ENCODE measurements around the gene SPCS3. TPM values are rescaled to one million over a fixed set of nuclear protein-coding genes. Genes with fewer than 3 reads are reported as not detected.

The SPCS3 gene
- total and polyA plus RNA-seq, 7 experiments from 2014 or later, result 18.4 to 215 (median 129) TPM

- H3K27ac Mint-ChIP-seq, result no peak overlapping the region
- Histone ChIP-seq H3K4me1 (ENCODE audit: control insufficient read depth in 2 of 2, insufficient read depth in 2 of 2, low read length in 2 of 2) (no peaks in the 10 kb centered on the region), H3K4me3 (ENCODE audit: low read length) (no peak overlapping the region), H3K27me3 (ENCODE audit: control insufficient read depth in 2 of 2, insufficient read depth in 2 of 2, low read length in 2 of 2) (no peaks in the 10 kb centered on the region), H3K36me3 (ENCODE audit: control insufficient read depth in 2 of 3, insufficient read depth in 3 of 3, low read length in 3 of 3) (no peaks in the 10 kb centered on the region), H3K9me3 (ENCODE audit: control insufficient read depth in 2 of 3, low read length in 3 of 3) (no peaks in the 10 kb centered on the region), H3K27ac (ENCODE audit: low read depth, low read length) (no peak overlapping the region)
- peaks cover 0 to 13% (median 2%) of the 10 kb centered on the region in 11 donors for H3K9me3 Mint-ChIP-seq
- ChIA-PET POLR2A (no interaction called here), CTCF (no interaction called here)
- peaks cover 0 to 23% (median 6%) of the 10 kb centered on the region in 5 donors for H3K36me3 Mint-ChIP-seq
- DNase-seq (no peak), ATAC-seq (no peak)
- H3K27me3 Mint-ChIP-seq, result no peaks in the 10 kb centered on the region
- H3K4me3 Mint-ChIP-seq, result no peak overlapping the region
- intact Hi-C loops (cut with micrococcal nuclease), result no loop called here
- H3K4me1 Mint-ChIP-seq, result peaks cover 0 to 2% (median 0%) of the 10 kb centered on the region in 7 donors
Measured at GRCh38 chr4:176354884-176355283, 35.1 kb downstream of the SPCS3 start.

GRCh38 chr4:176357359-176358082, 37.8 kb downstream of the SPCS3 start:
- H3K4me1 Mint-ChIP-seq, result peaks cover 0 to 2% (median 0%) of the 10 kb centered on the region in 7 donors
- CTCF ChIA-PET, result no interaction called here

GRCh38 chr4:176358083-176358469, 38.3 kb downstream of the SPCS3 start:
- Histone ChIP-seq H3K4me1 (ENCODE audit: control insufficient read depth in 2 of 2, insufficient read depth in 2 of 2, low read length in 2 of 2) (no peaks in the 10 kb centered on the region), H3K4me3 (ENCODE audit: low read length) (no peak overlapping the region), H3K9me3 (ENCODE audit: control insufficient read depth in 2 of 3, low read length in 3 of 3) (no peaks in the 10 kb centered on the region), H3K27me3 (ENCODE audit: control insufficient read depth in 2 of 2, insufficient read depth in 2 of 2, low read length in 2 of 2) (no peaks in the 10 kb centered on the region), H3K36me3 (ENCODE audit: control insufficient read depth in 2 of 3, insufficient read depth in 3 of 3, low read length in 3 of 3) (no peaks in the 10 kb centered on the region), H3K27ac (ENCODE audit: low read depth, low read length) (no peak overlapping the region)
- peaks cover 0 to 6% (median 0%) of the 10 kb centered on the region in 5 donors for H3K36me3 Mint-ChIP-seq
- H3K4me3 Mint-ChIP-seq, result no peak overlapping the region
- DNase-seq (no peak), ATAC-seq (no peak)
- ChIA-PET POLR2A (no interaction called here), CTCF (no interaction called here)
- no peaks in the 10 kb centered on the region for H3K27me3 Mint-ChIP-seq
- H3K9me3 Mint-ChIP-seq, result peaks cover 0 to 7% (median 0%) of the 10 kb centered on the region in 11 donors
- intact Hi-C loops (cut with micrococcal nuclease), result no loop called here
- H3K4me1 Mint-ChIP-seq, result peaks cover 0 to 2% (median 0%) of the 10 kb centered on the region in 7 donors
- H3K27ac Mint-ChIP-seq, result no peak overlapping the region

More at GRCh38 chr4:176357359-176358082, 37.8 kb downstream of the SPCS3 start:
- ATAC-seq (no peak), DNase-seq (no peak)
- Histone ChIP-seq H3K36me3 (ENCODE audit: control insufficient read depth in 2 of 3, insufficient read depth in 3 of 3, low read length in 3 of 3) (no peaks in the 10 kb centered on the region), H3K4me3 (ENCODE audit: low read length) (no peak overlapping the region), H3K9me3 (ENCODE audit: control insufficient read depth in 2 of 3, low read length in 3 of 3) (no peaks in the 10 kb centered on the region), H3K27ac (ENCODE audit: low read depth, low read length) (no peak overlapping the region), H3K27me3 (ENCODE audit: control insufficient read depth in 2 of 2, insufficient read depth in 2 of 2, low read length in 2 of 2) (no peaks in the 10 kb centered on the region), H3K4me1 (ENCODE audit: control insufficient read depth in 2 of 2, insufficient read depth in 2 of 2, low read length in 2 of 2) (no peaks in the 10 kb centered on the region)
- H3K36me3 Mint-ChIP-seq, result peaks cover 0 to 6% (median 0%) of the 10 kb centered on the region in 5 donors
- intact Hi-C loops (cut with micrococcal nuclease), result no loop called here
- H3K27me3 Mint-ChIP-seq, result no peaks in the 10 kb centered on the region
- H3K9me3 Mint-ChIP-seq, result peaks cover 0 to 7% (median 0%) of the 10 kb centered on the region in 11 donors
- no peak overlapping the region for H3K27ac Mint-ChIP-seq
- POLR2A ChIA-PET, result no interaction called here
- no peak overlapping the region for H3K4me3 Mint-ChIP-seq

- no peak for ATAC-seq
- H3K36me3 ChIP-seq (ENCODE audit: control insufficient read depth in 2 of 3, insufficient read depth in 3 of 3, low read length in 3 of 3), result no peaks in the 10 kb centered on the region
- intact Hi-C loops (cut with micrococcal nuclease), result no loop called here
- no peaks in the 10 kb centered on the region for H3K27me3 ChIP-seq (ENCODE audit: control insufficient read depth in 2 of 2, insufficient read depth in 2 of 2, low read length in 2 of 2)
- Mint-ChIP-seq H3K4me3 (no peak overlapping the region), H3K36me3 (no peaks in the 10 kb centered on the region), H3K9me3 (peaks cover 0 to 5% (median 0%) of the 10 kb centered on the region in 11 donors), H3K27ac (no peak overlapping the region), H3K27me3 (peaks cover 0 to 5% (median 0%) of the 10 kb centered on the region in 5 donors), H3K4me1 (peaks cover 0 to 2% (median 0%) of the 10 kb centered on the region in 7 donors)
- no peaks in the 10 kb centered on the region for H3K9me3 ChIP-seq (ENCODE audit: control insufficient read depth in 2 of 3, low read length in 3 of 3)
- ChIA-PET CTCF (interaction anchor here (0.9 kb wide), 1 partner anchor 8 kb away, joined by 3 read pairs; no protein-coding TSS in a partner anchor), POLR2A (no interaction called here)
- no peak overlapping the region for H3K27ac ChIP-seq (ENCODE audit: low read depth, low read length)
- no peak for DNase-seq
- no peak overlapping the region for H3K4me3 ChIP-seq (ENCODE audit: low read length)
- no peaks in the 10 kb centered on the region for H3K4me1 ChIP-seq (ENCODE audit: control insufficient read depth in 2 of 2, insufficient read depth in 2 of 2, low read length in 2 of 2)
Measured at GRCh38 chr4:176359590-176359989, 39.8 kb downstream of the SPCS3 start.

- ATAC-seq (no peak), DNase-seq (no peak)
- no peaks in the 10 kb centered on the region for H3K27me3 ChIP-seq (ENCODE audit: control insufficient read depth in 2 of 2, insufficient read depth in 2 of 2, low read length in 2 of 2)
- H3K9me3 ChIP-seq (ENCODE audit: control insufficient read depth in 2 of 3, low read length in 3 of 3), result no peaks in the 10 kb centered on the region
- H3K36me3 ChIP-seq (ENCODE audit: control insufficient read depth in 2 of 3, insufficient read depth in 3 of 3, low read length in 3 of 3), result no peaks in the 10 kb centered on the region
- peaks cover 0 to 7% (median 5%) of the 10 kb centered on the region in 5 donors for H3K27me3 Mint-ChIP-seq
- no peaks in the 10 kb centered on the region for H3K4me1 ChIP-seq (ENCODE audit: control insufficient read depth in 2 of 2, insufficient read depth in 2 of 2, low read length in 2 of 2)
- no peak overlapping the region for H3K27ac ChIP-seq (ENCODE audit: low read depth, low read length)
- H3K36me3 Mint-ChIP-seq, result peaks cover 0 to 4% (median 0%) of the 10 kb centered on the region in 5 donors
- peaks cover 0 to 12% (median 2%) of the 10 kb centered on the region in 11 donors for H3K9me3 Mint-ChIP-seq
- no peak overlapping the region for H3K4me3 Mint-ChIP-seq
- intact Hi-C loops (cut with micrococcal nuclease), result no loop called here
- H3K4me3 ChIP-seq (ENCODE audit: low read length), result no peak overlapping the region
- ChIA-PET CTCF (interaction anchor here (0.9 kb wide), 1 partner anchor 9 kb away, joined by 3 read pairs; no protein-coding TSS in a partner anchor), POLR2A (no interaction called here)
- no peak overlapping the region for H3K27ac Mint-ChIP-seq
- peaks cover 0 to 2% (median 0%) of the 10 kb centered on the region in 7 donors for H3K4me1 Mint-ChIP-seq
Measured at GRCh38 chr4:176360446-176360845, 40.7 kb downstream of the SPCS3 start.

- ChIA-PET CTCF (no interaction called here), POLR2A (no interaction called here)
- Mint-ChIP-seq H3K27me3 (peaks cover 0 to 8% (median 5%) of the 10 kb centered on the region in 5 donors), H3K4me1 (no peaks in the 10 kb centered on the region), H3K4me3 (no peak overlapping the region), H3K9me3 (peaks cover 0 to 38% (median 14%) of the 10 kb centered on the region in 11 donors), H3K36me3 (peaks cover 0 to 6% (median 4%) of the 10 kb centered on the region in 5 donors), H3K27ac (no peak overlapping the region)
- Histone ChIP-seq H3K27me3 (ENCODE audit: control insufficient read depth in 2 of 2, insufficient read depth in 2 of 2, low read length in 2 of 2) (no peaks in the 10 kb centered on the region), H3K27ac (ENCODE audit: low read depth, low read length) (no peak overlapping the region), H3K4me3 (ENCODE audit: low read length) (no peak overlapping the region), H3K9me3 (ENCODE audit: control insufficient read depth in 2 of 3, low read length in 3 of 3) (peaks cover 0 to 13% (median 0%) of the 10 kb centered on the region in 3 experiments), H3K4me1 (ENCODE audit: control insufficient read depth in 2 of 2, insufficient read depth in 2 of 2, low read length in 2 of 2) (no peaks in the 10 kb centered on the region), H3K36me3 (ENCODE audit: control insufficient read depth in 2 of 3, insufficient read depth in 3 of 3, low read length in 3 of 3) (no peaks in the 10 kb centered on the region)
- intact Hi-C loops (cut with micrococcal nuclease), result no loop called here
- no peak for DNase-seq
- no peak for ATAC-seq
Measured at GRCh38 chr4:176363072-176363471, 43.3 kb downstream of the SPCS3 start.
